Measurements from ENCODE around the gene COQ5. TPM values are rescaled to one million over a fixed set of nuclear protein-coding genes. Genes with fewer than 3 reads are reported as not detected.

Gene COQ5
- total RNA-seq, 2 experiments from 2014 or later = 31.3 to 32.6 TPM

DNA sequence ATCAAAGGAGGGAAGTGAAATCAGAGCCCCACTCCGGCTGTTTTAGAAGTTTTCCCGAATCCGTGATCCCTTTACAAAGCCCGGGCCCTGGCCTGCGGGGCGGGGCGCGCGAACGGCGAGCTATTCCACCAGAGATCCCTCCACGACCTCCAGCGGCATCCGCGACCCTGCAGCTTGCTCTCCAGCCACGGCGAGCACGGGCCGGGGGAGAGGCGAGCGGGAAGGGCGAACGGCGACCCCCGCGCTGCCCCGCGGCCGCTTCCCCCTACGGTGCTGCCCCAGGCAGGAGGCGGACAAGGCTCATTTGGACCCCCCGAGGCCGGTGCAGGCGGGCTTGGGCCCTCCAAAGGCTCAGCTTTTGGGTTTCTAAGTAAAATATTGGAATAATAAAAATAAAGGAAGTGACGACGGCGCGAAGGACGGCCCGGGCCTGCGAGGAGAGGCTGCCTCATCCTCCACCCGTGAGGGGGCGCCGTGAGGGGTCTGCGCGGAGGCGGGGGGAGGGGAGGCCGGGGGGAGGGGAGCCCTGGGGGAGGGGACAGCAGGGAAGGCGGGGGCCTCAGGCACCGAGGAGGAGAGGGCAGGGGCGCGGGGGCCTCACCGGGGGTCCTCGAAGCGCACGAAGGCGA lies 60.0 kb downstream of the COQ5 start:
- ChIA-PET CTCF (interaction anchor here (0.6 to 2.8 kb wide), 18 partner anchors 10 to 421 kb away, joined by 3 to 17 read pairs (median 5); partner anchors contain the start of genes DYNLL1 and POP5), POLR2A (interaction anchor here (0.6 to 2.5 kb wide), 7 partner anchors 10 to 268 kb away, joined by 3 to 12 read pairs (median 4); partner anchors contain the start of genes DYNLL1, RNU4-2 and RPLP0)
- H3K27me3 Mint-ChIP-seq = no peaks in the 10 kb centered on the region
- H3K4me1 Mint-ChIP-seq = peaks cover 40% of the 10 kb centered on the region
- DNase-seq (peak; percentile 50), ATAC-seq (peak; percentile 24)
- H3K9me3 Mint-ChIP-seq (ENCODE audit: low read depth) = no peaks in the 10 kb centered on the region
- intact Hi-C loops (cut with DNase I, micrococcal nuclease) = loop anchor here (1.0 to 2.0 kb wide), 15 partner anchors 14 to 268 kb away; partner anchors contain the start of genes COX6A1 (in 2 of the 2), GATC (in 2 of the 2), RNF10 (in 2 of the 2) and TRIAP1 (in 2 of the 2)
- peak overlapping the region; percentile 79 for H3K4me3 Mint-ChIP-seq
- H3K27ac Mint-ChIP-seq = peak overlapping the region; percentile 84
- H3K36me3 Mint-ChIP-seq (ENCODE audit: low read depth) = peaks cover 25% of the 10 kb centered on the region

DNA sequence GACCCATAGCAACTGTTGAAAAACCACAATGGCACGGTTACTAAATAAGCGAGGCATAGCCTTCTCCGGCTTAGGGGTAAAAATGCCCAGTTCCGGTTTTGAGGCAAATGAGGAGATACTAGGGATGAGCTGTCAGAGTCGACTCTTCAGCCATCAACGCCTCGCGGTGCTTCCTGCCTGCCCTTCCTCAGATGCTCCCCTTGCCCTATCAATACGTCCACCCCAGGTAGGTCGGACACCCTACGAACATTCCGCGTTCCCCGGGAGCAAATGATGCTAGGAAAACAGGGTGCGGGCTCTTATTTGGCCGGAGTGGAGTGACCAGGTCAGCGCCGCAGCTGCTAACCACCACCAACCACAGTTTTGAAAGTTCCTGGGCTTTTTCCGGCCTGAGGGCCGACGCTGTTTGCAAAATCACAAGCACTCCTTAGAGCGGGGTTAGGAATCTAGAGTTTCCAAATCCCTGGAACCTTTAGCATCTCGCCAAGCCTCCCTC lies 60.6 kb downstream of the COQ5 start:
- Mint-ChIP-seq H3K27me3 (no peaks in the 10 kb centered on the region), H3K4me3 (peak overlapping the region; percentile 79), H3K27ac (peak overlapping the region; percentile 84), H3K9me3 (ENCODE audit: low read depth) (no peaks in the 10 kb centered on the region), H3K4me1 (peaks cover 40% of the 10 kb centered on the region), H3K36me3 (ENCODE audit: low read depth) (peaks cover 25% of the 10 kb centered on the region)
- ChIA-PET POLR2A (interaction anchor here (0.6 to 2.5 kb wide), 7 partner anchors 9 to 267 kb away, joined by 3 to 12 read pairs (median 4); partner anchors contain the start of genes DYNLL1, RNU4-2 and RPLP0), CTCF (interaction anchor here (0.6 to 2.8 kb wide), 13 partner anchors 9 to 361 kb away, joined by 3 to 17 read pairs (median 5); partner anchors contain the start of gene DYNLL1)
- ATAC-seq (no peak), DNase-seq (peak; percentile 49)
- intact Hi-C loops (cut with DNase I, micrococcal nuclease) = loop anchor here in 1 of 2 experiments (1.0 to 2.0 kb wide), 3 partner anchors 13 to 30 kb away; partner anchors contain the start of genes COX6A1, GATC and TRIAP1

DNA sequence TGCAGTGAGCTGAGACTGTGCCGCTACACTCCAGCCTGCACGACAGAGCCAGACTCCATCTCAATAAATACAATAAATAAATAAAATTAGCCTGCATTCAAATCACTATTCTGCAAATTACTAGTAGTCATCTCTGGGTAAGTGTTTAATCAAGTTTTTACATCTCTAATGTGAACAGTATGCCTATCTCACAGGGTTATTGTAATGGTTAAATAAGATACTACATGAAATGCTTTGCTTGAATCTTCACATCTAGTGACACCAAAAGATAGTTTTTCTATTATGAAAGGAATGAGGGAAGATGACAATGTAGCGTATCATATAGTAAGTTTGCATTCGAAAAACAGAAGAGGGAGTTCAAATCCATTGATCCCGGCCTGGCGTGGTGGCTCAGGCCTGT lies 61.5 kb downstream of the COQ5 start:
- Mint-ChIP-seq H3K27me3 (no peaks in the 10 kb centered on the region), H3K36me3 (ENCODE audit: low read depth) (peaks cover 29% of the 10 kb centered on the region), H3K27ac (peak overlapping the region; percentile 7), H3K9me3 (ENCODE audit: low read depth) (no peaks in the 10 kb centered on the region), H3K4me1 (peaks cover 38% of the 10 kb centered on the region), H3K4me3 (peak overlapping the region; percentile 79)
- intact Hi-C loops (cut with DNase I, micrococcal nuclease) = no loop called here
- no peak for DNase-seq
- CTCF ChIA-PET = interaction anchor here (1.5 to 3.0 kb wide), 5 partner anchors 8 to 27 kb away, joined by 3 to 17 read pairs (median 10); no protein-coding TSS in a partner anchor
- POLR2A ChIA-PET = interaction anchor here (1.0 to 2.5 kb wide), 4 partner anchors 8 to 29 kb away, joined by 3 to 12 read pairs (median 6); partner anchors contain the start of genes COX6A1 and DYNLL1
- ATAC-seq = no peak

DNA sequence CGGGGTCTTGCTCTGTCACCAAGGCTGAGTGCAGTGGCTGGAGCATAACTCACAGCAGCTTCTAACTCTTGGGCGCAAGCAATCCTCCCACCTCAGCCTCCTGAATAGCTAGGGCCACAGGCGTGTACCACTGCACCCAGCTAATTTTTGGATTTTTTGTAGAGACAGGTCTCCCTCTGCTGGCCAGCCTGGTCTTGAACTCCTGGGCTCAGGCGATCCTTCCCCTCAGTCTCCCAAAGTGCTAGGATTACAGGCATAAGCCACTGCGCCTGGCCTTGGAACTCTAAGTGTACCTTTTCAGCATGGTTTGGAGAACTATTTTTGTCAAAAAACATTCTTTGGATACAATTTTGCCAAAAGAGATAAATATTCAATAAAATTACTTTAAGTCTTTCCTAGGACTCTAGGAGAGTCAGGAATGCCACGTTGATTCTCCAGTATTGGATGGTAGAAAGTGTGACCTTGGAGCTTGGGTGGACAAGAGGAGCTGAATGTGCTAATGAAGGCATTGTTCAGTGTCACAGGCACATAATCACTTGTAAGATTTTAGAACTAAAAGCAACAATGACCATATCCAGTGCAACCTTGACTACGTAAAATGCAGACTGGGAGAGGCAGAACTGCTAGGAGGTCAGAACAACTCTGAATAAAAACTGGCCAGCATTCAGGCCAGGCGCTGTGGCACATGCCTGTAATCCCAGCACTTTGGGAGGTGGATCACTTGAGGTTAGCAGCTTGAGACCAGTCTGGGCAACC lies 62.2 kb downstream of the COQ5 start:
- H3K4me1 Mint-ChIP-seq = peaks cover 38% of the 10 kb centered on the region
- intact Hi-C loops (cut with DNase I, micrococcal nuclease) = no loop called here
- DNase-seq (peak; percentile 66), ATAC-seq (no peak)
- H3K27me3 Mint-ChIP-seq = no peaks in the 10 kb centered on the region
- H3K9me3 Mint-ChIP-seq (ENCODE audit: low read depth) = no peaks in the 10 kb centered on the region
- peaks cover 33% of the 10 kb centered on the region for H3K36me3 Mint-ChIP-seq (ENCODE audit: low read depth)
- ChIA-PET POLR2A (interaction anchor here (0.6 to 1.7 kb wide), 6 partner anchors 10 to 115 kb away, joined by 3 to 10 read pairs (median 4); partner anchors contain the start of genes COX6A1, DYNLL1 and POP5), CTCF (interaction anchor here (0.5 to 3.0 kb wide), 12 partner anchors 9 to 346 kb away, joined by 3 to 17 read pairs (median 4); no protein-coding TSS in a partner anchor)
- no peak overlapping the region for H3K27ac Mint-ChIP-seq
- H3K4me3 Mint-ChIP-seq = no peak overlapping the region

DNA sequence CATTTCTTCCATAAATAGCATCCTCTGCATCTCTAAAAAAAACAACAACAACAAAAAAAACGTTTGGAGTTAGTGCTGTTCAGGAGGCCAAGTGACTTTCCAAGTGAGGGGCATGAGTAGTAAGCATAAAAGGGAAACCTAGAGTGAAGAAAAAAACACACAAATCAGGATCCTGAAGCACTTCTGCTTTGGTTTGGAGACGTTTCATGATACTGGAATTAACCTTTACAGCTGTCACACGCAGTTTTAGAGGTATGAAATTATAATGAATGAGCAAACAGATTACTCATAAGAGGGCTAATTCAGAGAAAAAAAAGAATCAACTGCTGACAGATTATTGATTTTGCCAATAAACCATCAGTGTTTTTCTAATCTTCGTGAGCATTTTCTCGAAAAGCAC lies 63.2 kb downstream of the COQ5 start:
- DNase-seq = no peak
- ChIA-PET POLR2A (interaction anchor here (1.7 kb wide), 1 partner anchor 9 kb away, joined by 10 read pairs; no protein-coding TSS in a partner anchor), CTCF (interaction anchor here (0.9 to 3.0 kb wide), 9 partner anchors 9 to 161 kb away, joined by 3 to 17 read pairs (median 5); no protein-coding TSS in a partner anchor)
- peaks cover 33% of the 10 kb centered on the region for H3K4me1 Mint-ChIP-seq
- H3K27ac Mint-ChIP-seq = peak overlapping the region; percentile 29
- no peak for ATAC-seq
- H3K9me3 Mint-ChIP-seq (ENCODE audit: low read depth) = no peaks in the 10 kb centered on the region
- H3K36me3 Mint-ChIP-seq (ENCODE audit: low read depth) = peaks cover 37% of the 10 kb centered on the region
- H3K27me3 Mint-ChIP-seq = no peaks in the 10 kb centered on the region
- no peak overlapping the region for H3K4me3 Mint-ChIP-seq
- intact Hi-C loops (cut with DNase I, micrococcal nuclease) = no loop called here

DNA sequence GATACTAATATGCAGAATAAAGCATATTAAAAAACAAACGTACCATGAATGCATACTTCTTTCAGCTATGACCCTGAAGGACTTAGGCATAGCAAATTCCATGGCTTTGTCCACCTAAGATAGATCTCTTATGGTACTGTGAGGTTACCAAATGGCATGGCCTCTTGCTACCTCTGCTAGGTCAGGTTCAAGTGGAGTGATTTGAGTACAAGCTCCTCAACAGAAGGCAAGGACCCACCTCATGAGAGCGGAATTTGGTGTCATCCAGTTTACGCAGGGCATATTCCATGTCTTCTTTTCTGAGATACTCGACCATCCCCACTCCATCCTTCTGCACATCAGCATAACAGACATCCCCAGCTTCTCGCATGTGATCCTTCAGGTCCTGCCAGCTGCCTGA lies 65.2 kb downstream of the COQ5 start:
- H3K27ac Mint-ChIP-seq = no peak overlapping the region
- no peak overlapping the region for H3K4me3 Mint-ChIP-seq
- no peaks in the 10 kb centered on the region for H3K27me3 Mint-ChIP-seq
- peaks cover 51% of the 10 kb centered on the region for H3K36me3 Mint-ChIP-seq (ENCODE audit: low read depth)
- intact Hi-C loops (cut with DNase I, micrococcal nuclease) = no loop called here
- ChIA-PET POLR2A (no interaction called here), CTCF (interaction anchor here (0.7 to 3.0 kb wide), 5 partner anchors 11 to 106 kb away, joined by 3 to 14 read pairs (median 4); no protein-coding TSS in a partner anchor)
- H3K4me1 Mint-ChIP-seq = peaks cover 27% of the 10 kb centered on the region
- ATAC-seq (no peak), DNase-seq (no peak)
- H3K9me3 Mint-ChIP-seq (ENCODE audit: low read depth) = no peaks in the 10 kb centered on the region

DNA sequence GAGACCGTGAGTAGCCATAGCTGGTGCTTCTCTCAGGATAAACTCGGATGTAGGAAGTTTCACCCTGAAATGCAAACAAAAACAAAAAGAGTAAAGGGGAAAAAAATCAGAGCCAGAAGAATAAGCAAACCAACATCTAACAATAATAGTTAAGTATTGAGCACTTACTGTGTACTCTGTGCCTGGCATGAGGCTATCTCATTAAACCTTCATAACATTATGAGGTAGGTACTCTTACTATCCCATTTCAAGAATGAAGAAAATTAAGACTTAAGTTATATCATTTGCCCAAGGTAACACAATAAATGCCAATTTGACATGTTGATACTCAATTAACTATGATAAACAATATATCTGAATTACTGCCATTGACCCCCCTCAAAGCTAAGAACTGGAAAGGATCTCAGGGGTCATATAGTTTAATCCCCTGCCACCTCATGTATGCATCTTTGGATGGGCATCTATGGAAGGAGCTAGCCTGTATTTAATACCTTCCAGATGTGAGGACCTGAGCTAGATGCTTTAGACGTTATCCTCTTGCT lies 66.8 kb downstream of the COQ5 start:
- Mint-ChIP-seq H3K27ac (peak overlapping the region; percentile 24), H3K36me3 (ENCODE audit: low read depth) (peaks cover 48% of the 10 kb centered on the region), H3K9me3 (ENCODE audit: low read depth) (no peaks in the 10 kb centered on the region), H3K4me3 (no peak overlapping the region), H3K4me1 (peaks cover 19% of the 10 kb centered on the region), H3K27me3 (no peaks in the 10 kb centered on the region)
- ATAC-seq (no peak), DNase-seq (no peak)
- POLR2A ChIA-PET = interaction anchor here (0.6 kb wide), 1 partner anchor 143 kb away, joined by 4 read pairs; no protein-coding TSS in a partner anchor
- CTCF ChIA-PET = interaction anchor here (0.6 to 3.0 kb wide), 3 partner anchors 9 to 84 kb away, joined by 3 to 14 read pairs (median 3); no protein-coding TSS in a partner anchor
- intact Hi-C loops (cut with DNase I, micrococcal nuclease) = no loop called here

DNA sequence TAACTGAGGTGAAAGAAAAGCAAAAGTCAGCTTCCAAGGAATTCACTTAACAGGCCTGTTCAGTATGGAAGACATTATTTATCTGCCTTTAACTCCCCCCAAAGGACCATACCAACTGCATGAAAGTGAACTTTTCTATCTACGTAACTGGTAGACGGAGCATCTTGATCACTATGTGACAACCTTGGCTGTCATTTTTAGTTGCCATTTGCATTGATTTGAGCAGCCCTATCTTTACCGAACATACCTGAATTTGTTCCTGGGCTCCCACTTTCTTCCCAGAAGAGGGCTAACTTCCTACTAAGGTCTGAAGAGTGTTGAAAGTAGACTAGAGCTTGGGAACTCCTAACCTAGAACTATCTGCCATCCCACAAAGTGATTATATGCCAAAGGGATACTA lies 68.8 kb downstream of the COQ5 start:
- DNase-seq (no peak), ATAC-seq (no peak)
- CTCF ChIA-PET = interaction anchor here (1.4 to 2.1 kb wide), 2 partner anchors 8 to 22 kb away, joined by 4 to 9 read pairs; no protein-coding TSS in a partner anchor
- H3K27ac Mint-ChIP-seq = no peak overlapping the region
- POLR2A ChIA-PET = interaction anchor here (0.7 to 2.4 kb wide), 2 partner anchors 9 to 15 kb away, joined by 3 to 12 read pairs; partner anchors contain the start of gene SRSF9
- peaks cover under 1% of the 10 kb centered on the region for H3K4me1 Mint-ChIP-seq
- peaks cover 56% of the 10 kb centered on the region for H3K36me3 Mint-ChIP-seq (ENCODE audit: low read depth)
- H3K9me3 Mint-ChIP-seq (ENCODE audit: low read depth) = no peaks in the 10 kb centered on the region
- intact Hi-C loops (cut with DNase I, micrococcal nuclease) = no loop called here
- no peak overlapping the region for H3K4me3 Mint-ChIP-seq
- no peaks in the 10 kb centered on the region for H3K27me3 Mint-ChIP-seq

DNA sequence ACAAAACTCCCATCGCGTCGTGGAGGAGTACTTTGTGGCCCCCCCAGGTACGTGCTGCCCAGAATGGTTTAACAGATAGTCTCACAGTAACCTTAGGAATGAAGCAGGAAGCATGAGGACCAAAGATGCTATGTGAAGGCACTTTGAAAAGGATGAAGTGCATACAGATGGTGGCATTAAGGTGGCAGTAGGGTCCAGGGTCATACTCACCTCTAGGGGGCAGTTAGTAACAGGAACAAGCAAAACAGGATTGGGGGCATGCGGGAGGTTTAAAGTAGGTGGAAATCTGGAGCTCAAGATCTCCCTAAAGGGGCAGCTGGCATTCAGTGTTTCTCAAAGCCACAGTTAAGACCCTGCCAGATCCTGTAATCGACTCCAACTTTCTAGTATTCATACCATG lies 71.8 kb downstream of the COQ5 start:
- peaks cover 55% of the 10 kb centered on the region for H3K36me3 Mint-ChIP-seq (ENCODE audit: low read depth)
- peak overlapping the region; percentile 13 for H3K27ac Mint-ChIP-seq
- H3K9me3 Mint-ChIP-seq (ENCODE audit: low read depth) = no peaks in the 10 kb centered on the region
- ATAC-seq = no peak
- intact Hi-C loops (cut with DNase I, micrococcal nuclease) = no loop called here
- H3K4me3 Mint-ChIP-seq = no peak overlapping the region
- H3K27me3 Mint-ChIP-seq = no peaks in the 10 kb centered on the region
- H3K4me1 Mint-ChIP-seq = peaks cover 7% of the 10 kb centered on the region
- ChIA-PET POLR2A (interaction anchor here (0.6 to 1.2 kb wide), 2 partner anchors 9 to 45 kb away, joined by 4 to 10 read pairs; no protein-coding TSS in a partner anchor), CTCF (interaction anchor here (0.5 to 2.9 kb wide), 8 partner anchors 9 to 1510 kb away, joined by 3 to 16 read pairs (median 4); no protein-coding TSS in a partner anchor)
- no peak for DNase-seq

DNA sequence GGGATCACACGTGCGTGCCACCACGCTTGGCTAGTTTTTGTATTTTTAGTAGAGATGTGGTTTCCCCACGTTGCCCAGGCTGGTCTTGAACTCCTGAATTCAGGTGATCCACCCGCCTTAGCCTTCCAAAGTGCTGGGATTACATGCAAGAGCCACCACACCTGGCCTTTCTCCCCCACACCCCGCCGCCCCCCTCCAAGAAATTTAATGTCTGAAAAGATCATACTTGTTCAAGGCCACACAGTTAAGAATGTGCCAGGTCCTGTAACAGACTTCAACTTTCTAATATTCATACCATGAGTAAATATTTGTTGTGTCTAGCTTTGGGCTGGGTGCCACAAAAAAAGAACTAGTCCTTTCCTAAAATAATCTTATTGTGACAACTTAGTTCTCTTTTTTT lies 73.7 kb downstream of the COQ5 start:
- intact Hi-C loops (cut with DNase I, micrococcal nuclease) = loop anchor here in 1 of 2 experiments (1.0 kb wide), 1 partner anchor 13 kb away; no protein-coding TSS in a partner anchor
- Mint-ChIP-seq H3K4me3 (no peak overlapping the region), H3K4me1 (peaks cover 7% of the 10 kb centered on the region), H3K27me3 (no peaks in the 10 kb centered on the region), H3K36me3 (ENCODE audit: low read depth) (peaks cover 47% of the 10 kb centered on the region), H3K27ac (no peak overlapping the region), H3K9me3 (ENCODE audit: low read depth) (no peaks in the 10 kb centered on the region)
- DNase-seq (no peak), ATAC-seq (no peak)
- ChIA-PET CTCF (interaction anchor here (0.6 to 2.9 kb wide), 5 partner anchors 11 to 634 kb away, joined by 3 to 16 read pairs (median 4); no protein-coding TSS in a partner anchor), POLR2A (interaction anchor here (0.7 kb wide), 1 partner anchor 257 kb away, joined by 4 read pairs; no protein-coding TSS in a partner anchor)
